Sigmoid colon (tissue), 4 donors: ENCODE results near the gene ERG.

Source experiments
- EP300 ChIP-seq, 4 donors: sonication (generic); formaldehyde crosslinking; IDR thresholded peaks; one replicate each; pipeline ENCODE4 v1.6.1; 2017; ENCODE audit warnings: antibody characterized with exemption in 4 of 4
- POLR2A ChIP-seq, 2 donors: fragments of 450-650 bp; IDR thresholded peaks; one replicate each; pipeline ENCODE4 v1.6.1; 2016; ENCODE audit warnings: antibody characterized with exemption in 2 of 2, mild to moderate bottlenecking in 2 of 2, moderate library complexity in 2 of 2
- POLR2AphosphoS5 ChIP-seq, 4 donors: sonication (generic); formaldehyde crosslinking; IDR thresholded peaks; one replicate each; pipeline ENCODE4 v1.6.1; 2017; ENCODE audit warnings: antibody characterized with exemption in 4 of 4
- TF ChIP-seq, protein P1 (sequence below), 4 experiments: fragments of 450-650 bp in 3 of 4; fragments of 200-600 bp in 1 of 4; IDR thresholded peaks; one replicate each; pipeline ENCODE4 v1.5.1; 2016 to 2019; ENCODE audit warnings: antibody characterized with exemption in 4 of 4, mild to moderate bottlenecking in 3 of 4, moderate library complexity in 2 of 4

DNA sequence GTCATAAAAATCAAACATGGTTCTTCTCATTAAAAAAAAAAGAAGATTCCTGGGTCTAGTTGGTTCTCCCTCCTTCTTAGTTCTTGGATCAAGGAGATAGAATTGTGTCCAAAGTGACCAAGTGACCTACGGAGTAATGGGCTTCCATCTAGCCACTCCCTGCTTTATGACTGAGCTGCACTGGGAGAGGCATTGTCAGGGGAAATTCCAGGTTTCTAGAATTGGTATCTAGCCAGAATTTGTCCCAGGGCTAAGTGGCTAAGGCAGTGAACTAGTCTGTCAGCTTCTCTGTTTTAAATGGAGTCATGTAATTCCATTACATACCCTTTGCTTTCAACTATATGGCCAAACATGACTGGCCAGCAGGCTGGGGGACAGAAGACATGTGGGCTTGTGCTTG is 40.1 kb upstream of the ERG start:
- no peak for TF ChIP-seq POLR2A (IDR thresholded peaks at IDR 0.05)
- TF ChIP-seq, protein P1, sequence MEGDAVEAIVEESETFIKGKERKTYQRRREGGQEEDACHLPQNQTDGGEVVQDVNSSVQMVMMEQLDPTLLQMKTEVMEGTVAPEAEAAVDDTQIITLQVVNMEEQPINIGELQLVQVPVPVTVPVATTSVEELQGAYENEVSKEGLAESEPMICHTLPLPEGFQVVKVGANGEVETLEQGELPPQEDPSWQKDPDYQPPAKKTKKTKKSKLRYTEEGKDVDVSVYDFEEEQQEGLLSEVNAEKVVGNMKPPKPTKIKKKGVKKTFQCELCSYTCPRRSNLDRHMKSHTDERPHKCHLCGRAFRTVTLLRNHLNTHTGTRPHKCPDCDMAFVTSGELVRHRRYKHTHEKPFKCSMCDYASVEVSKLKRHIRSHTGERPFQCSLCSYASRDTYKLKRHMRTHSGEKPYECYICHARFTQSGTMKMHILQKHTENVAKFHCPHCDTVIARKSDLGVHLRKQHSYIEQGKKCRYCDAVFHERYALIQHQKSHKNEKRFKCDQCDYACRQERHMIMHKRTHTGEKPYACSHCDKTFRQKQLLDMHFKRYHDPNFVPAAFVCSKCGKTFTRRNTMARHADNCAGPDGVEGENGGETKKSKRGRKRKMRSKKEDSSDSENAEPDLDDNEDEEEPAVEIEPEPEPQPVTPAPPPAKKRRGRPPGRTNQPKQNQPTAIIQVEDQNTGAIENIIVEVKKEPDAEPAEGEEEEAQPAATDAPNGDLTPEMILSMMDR (IDR thresholded peaks at IDR 0.05): no peak
- no peak for TF ChIP-seq POLR2AphosphoS5 (IDR thresholded peaks at IDR 0.05)
- no peak for TF ChIP-seq EP300 (IDR thresholded peaks at IDR 0.05)
